ENCODE results near the gene PARP12.

DNA sequence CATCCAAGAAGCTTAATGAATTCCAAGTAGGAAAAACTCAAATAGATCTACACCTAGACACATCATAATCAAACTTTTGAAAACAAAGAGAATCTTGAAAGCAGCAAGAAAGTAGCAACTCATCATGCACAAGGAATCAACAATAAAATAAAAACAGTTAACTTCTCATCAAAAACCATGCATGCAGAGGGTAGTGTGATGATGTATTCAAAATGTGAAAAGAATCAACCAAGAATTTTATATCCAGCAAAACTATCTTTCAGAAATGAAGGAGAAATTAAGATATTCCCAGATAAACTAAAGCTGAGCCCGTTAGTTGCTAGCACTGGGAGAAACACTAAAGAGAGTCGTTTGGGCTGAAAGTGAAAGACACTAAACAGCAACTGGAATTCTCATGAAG is 4.3 kb upstream of the PARP12 start:
- TF ChIP-seq, protein P1, sequence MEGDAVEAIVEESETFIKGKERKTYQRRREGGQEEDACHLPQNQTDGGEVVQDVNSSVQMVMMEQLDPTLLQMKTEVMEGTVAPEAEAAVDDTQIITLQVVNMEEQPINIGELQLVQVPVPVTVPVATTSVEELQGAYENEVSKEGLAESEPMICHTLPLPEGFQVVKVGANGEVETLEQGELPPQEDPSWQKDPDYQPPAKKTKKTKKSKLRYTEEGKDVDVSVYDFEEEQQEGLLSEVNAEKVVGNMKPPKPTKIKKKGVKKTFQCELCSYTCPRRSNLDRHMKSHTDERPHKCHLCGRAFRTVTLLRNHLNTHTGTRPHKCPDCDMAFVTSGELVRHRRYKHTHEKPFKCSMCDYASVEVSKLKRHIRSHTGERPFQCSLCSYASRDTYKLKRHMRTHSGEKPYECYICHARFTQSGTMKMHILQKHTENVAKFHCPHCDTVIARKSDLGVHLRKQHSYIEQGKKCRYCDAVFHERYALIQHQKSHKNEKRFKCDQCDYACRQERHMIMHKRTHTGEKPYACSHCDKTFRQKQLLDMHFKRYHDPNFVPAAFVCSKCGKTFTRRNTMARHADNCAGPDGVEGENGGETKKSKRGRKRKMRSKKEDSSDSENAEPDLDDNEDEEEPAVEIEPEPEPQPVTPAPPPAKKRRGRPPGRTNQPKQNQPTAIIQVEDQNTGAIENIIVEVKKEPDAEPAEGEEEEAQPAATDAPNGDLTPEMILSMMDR (IDR thresholded peaks at IDR 0.05) = no peak
- TF ChIP-seq POLR2A (IDR thresholded peaks at IDR 0.05) = no peak

Measured in thyroid gland (tissue), 4 donors.